Effector CD8-positive, alpha-beta T cell (primary cell): ENCODE data around the gene C2CD3.
A peak's percentile ranks its signal among the peaks of the same experiment; 100 is the strongest.
"Not testable (repeated sequence)": the region's sequence is repeated elsewhere in the genome, so short reads cannot be mapped to it uniquely, and the experiment has no call there.

Source experiments
- DNase-seq: peaks from one replicate; lab custom pipeline; 2025; lab: John Stamatoyannopoulos, UW

Gene C2CD3

GRCh38 chr11:74004759-74005615 is 165.8 kb downstream of the C2CD3 start:
- peak; percentile 64 for DNase-seq

- no peak for DNase-seq
Observed at GRCh38 chr11:74004046-74004695, 166.6 kb downstream of the C2CD3 start.

GRCh38 chr11:74002832-74003231 is 168.0 kb downstream of the C2CD3 start:
- DNase-seq: no peak

- no peak for DNase-seq
Observed at GRCh38 chr11:74001822-74002286, 168.9 kb downstream of the C2CD3 start.

GRCh38 chr11:74000307-74001133 is 170.3 kb downstream of the C2CD3 start:
- DNase-seq: no peak

- no peak for DNase-seq
Observed at GRCh38 chr11:73999581-74000306, 171.1 kb downstream of the C2CD3 start.

GRCh38 chr11:73998846-73999575 is 171.8 kb downstream of the C2CD3 start:
- DNase-seq: no peak

- DNase-seq: no peak
Observed at GRCh38 chr11:73997120-73997770, 173.6 kb downstream of the C2CD3 start.

GRCh38 chr11:73996161-73996747 is 174.5 kb downstream of the C2CD3 start:
- DNase-seq: no peak

- DNase-seq: no peak
Observed at GRCh38 chr11:73995731-73996130, 175.1 kb downstream of the C2CD3 start.

GRCh38 chr11:73995247-73995646 is 175.6 kb downstream of the C2CD3 start:
- no peak for DNase-seq

- no peak for DNase-seq
Observed at GRCh38 chr11:73991471-73992006, 179.3 kb downstream of the C2CD3 start.

- DNase-seq: no peak
Observed at GRCh38 chr11:73990730-73991129, 180.1 kb downstream of the C2CD3 start.

- no peak for DNase-seq
Observed at GRCh38 chr11:73989156-73989555, 181.6 kb downstream of the C2CD3 start.

GRCh38 chr11:73988227-73988626 is 182.6 kb downstream of the C2CD3 start:
- no peak for DNase-seq

GRCh38 chr11:73985661-73986060 is 185.1 kb downstream of the C2CD3 start:
- not testable (repeated sequence) for DNase-seq

- DNase-seq: no peak
Observed at GRCh38 chr11:73983741-73984538, 186.9 kb downstream of the C2CD3 start.

- peak; percentile 85 for DNase-seq
Observed at GRCh38 chr11:73982990-73983740, 187.6 kb downstream of the C2CD3 start.
